Bronchial epithelial cell (primary cell): ENCODE results near the gene SPZ1. TPM values are rescaled to one million over a fixed set of nuclear protein-coding genes. Genes with fewer than 3 reads are reported as not detected.

ENCODE experiments used
- DNase-seq: peaks from one replicate; pipeline ENCODE4 v3.0.0-alpha.2; 2010; ENCODE audit warnings: low read depth
- FAIRE-seq: peaks from 2 replicates; lab custom pipeline; 2011; peaks lifted over from hg19 to GRCh38; lab: Jason Lieb, UNC
- H3K27me3 ChIP-seq: 2 replicates; pipeline ENCODE4 v1.5.1; 2011; ENCODE audit warnings: low read length; ENCODE audit not compliant: control insufficient read depth, insufficient read depth
- H3K36me3 ChIP-seq: 2 replicates; pipeline ENCODE4 v1.5.1; 2011; ENCODE audit warnings: low read length; ENCODE audit not compliant: control insufficient read depth, insufficient read depth
- H3K4me3 ChIP-seq: 2 replicates; pipeline ENCODE4 v1.5.1; 2011; ENCODE audit warnings: mild to moderate bottlenecking, low read depth, low read length, control low read depth
- total RNA-seq: library from RNA; depleted of rRNA; stranded (reverse); fragments of >200 nt; gene quantifications from 2 replicates; pipeline ENCODE4 v1.2.1, GENCODE V29; 2014
- TF ChIP-seq, protein P1 (sequence below): IDR thresholded peaks from 2 replicates; pipeline ENCODE4 v1.5.1; 2011; ENCODE audit warnings: mild to moderate bottlenecking, moderate library complexity, low read length, control low read depth, inconsistent platforms; ENCODE audit not compliant: insufficient read depth, severe bottlenecking

SPZ1 gene
- total RNA-seq, 1 donor from 2014 or later, result not detected

DNA sequence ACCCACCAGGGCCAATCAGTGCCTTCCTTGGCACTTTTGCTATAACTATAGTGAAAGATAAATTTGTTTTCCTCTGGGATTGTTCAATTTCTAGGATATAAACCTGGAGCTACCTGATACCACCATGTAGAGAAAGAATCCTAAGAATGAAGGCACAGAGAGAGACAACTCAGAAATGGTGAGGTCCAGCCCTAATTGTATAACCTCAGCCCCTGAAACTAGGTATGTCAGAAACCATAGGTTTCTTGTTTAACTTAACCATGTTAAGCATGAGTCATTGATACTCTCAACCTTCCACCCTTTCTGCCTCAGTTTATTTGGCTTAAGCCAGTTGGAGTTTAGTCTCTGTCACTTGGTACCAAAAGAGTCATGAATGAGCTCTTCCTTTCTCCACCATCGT lies 4.6 kb upstream of the SPZ1 start:
- no peak overlapping the region for H3K4me3 ChIP-seq
- no peaks in the 10 kb centered on the region for H3K27me3 ChIP-seq
- DNase-seq (no peak), FAIRE-seq (peak; percentile 72)
- TF ChIP-seq, protein P1, sequence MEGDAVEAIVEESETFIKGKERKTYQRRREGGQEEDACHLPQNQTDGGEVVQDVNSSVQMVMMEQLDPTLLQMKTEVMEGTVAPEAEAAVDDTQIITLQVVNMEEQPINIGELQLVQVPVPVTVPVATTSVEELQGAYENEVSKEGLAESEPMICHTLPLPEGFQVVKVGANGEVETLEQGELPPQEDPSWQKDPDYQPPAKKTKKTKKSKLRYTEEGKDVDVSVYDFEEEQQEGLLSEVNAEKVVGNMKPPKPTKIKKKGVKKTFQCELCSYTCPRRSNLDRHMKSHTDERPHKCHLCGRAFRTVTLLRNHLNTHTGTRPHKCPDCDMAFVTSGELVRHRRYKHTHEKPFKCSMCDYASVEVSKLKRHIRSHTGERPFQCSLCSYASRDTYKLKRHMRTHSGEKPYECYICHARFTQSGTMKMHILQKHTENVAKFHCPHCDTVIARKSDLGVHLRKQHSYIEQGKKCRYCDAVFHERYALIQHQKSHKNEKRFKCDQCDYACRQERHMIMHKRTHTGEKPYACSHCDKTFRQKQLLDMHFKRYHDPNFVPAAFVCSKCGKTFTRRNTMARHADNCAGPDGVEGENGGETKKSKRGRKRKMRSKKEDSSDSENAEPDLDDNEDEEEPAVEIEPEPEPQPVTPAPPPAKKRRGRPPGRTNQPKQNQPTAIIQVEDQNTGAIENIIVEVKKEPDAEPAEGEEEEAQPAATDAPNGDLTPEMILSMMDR, result no peak
- no peaks in the 10 kb centered on the region for H3K36me3 ChIP-seq

DNA sequence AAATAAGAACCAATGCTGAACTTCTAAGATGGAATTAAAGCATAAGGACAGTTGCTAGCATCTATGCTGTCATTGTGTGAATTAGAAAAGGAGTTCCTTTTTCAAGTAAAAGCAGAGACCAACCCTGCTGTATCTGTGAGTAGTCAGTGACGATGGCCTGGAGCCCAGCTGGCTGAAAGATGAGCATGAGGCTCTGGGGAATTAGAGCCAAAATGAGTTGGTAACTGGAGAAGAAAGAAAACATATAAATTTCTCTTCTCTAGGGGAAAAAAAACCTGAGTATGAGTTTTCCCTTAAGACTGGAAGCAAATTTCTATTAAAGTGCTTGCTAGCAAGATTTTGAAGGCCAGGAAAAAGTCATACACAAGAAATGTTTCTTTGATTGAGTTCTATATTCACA lies 1.6 kb upstream of the SPZ1 start:
- Histone ChIP-seq H3K27me3 (no peaks in the 10 kb centered on the region), H3K36me3 (no peaks in the 10 kb centered on the region), H3K4me3 (no peak overlapping the region)
- no peak for FAIRE-seq
- TF ChIP-seq, protein P1, result no peak
- no peak for DNase-seq

DNA sequence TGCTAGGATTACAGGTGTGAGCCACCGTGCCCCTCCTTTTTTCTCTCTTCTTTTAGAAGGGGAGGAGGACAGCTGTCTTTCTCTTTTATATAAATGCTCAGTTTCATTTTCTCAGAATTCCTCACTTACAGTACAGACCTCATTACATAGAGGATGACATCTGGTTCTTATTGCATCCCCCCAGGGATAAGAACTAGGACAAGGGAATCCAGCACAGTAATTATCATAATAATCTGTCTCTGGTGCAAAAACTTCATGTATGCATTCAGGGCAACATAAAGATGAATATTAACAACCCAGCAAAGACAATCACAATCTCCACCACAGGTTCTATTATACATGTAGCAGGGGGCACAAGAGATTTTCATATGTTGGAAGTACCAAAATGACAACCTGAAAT lies 5.1 kb downstream of the SPZ1 start:
- no peak for FAIRE-seq
- Histone ChIP-seq H3K27me3 (no peaks in the 10 kb centered on the region), H3K4me3 (no peak overlapping the region), H3K36me3 (no peaks in the 10 kb centered on the region)
- DNase-seq, result no peak
- TF ChIP-seq, protein P1, result no peak

DNA sequence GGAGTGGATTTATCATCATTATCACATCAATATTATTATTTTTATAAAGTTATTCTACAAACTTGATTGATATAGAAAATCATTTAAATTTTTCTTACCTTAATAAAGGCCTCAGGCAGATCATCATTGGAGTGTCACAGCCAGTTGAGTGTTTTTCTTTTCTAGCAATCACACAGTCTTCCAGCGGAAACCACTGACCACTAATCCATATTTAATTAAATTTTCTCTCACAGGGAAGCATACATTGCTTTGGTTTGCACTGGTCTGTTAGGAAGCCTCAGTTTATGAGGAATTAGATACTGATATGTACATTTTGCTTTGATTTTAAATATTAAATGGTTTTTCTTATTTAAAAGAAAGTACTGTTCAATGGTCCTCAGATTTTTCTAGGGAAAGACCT lies 6.7 kb downstream of the SPZ1 start:
- DNase-seq (no peak), FAIRE-seq (no peak)
- Histone ChIP-seq H3K27me3 (no peaks in the 10 kb centered on the region), H3K36me3 (no peaks in the 10 kb centered on the region), H3K4me3 (no peak overlapping the region)
- TF ChIP-seq, protein P1, result no peak

DNA sequence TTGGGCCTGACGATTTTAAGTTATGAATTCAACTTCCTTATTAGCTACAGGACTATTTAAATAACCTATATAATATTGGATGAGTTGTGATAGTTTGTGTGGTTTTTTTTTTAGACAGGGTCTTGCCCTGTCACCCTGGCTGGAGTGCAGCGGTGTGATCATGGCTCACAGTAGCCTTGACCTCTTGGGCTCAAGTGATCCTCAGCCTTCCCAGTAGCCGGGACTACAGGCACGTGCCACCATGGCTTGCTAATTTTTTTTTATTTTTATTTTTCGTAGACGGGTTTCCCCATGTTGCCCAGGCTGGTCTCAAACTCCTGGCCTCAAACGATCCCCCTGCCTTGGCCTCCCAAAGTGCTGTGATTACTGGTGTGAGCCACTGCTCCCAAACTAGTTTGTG lies 17.6 kb downstream of the SPZ1 start:
- Histone ChIP-seq H3K27me3 (no peaks in the 10 kb centered on the region), H3K4me3 (no peak overlapping the region), H3K36me3 (no peaks in the 10 kb centered on the region)
- no peak for DNase-seq
- no peak for FAIRE-seq
- TF ChIP-seq, protein P1, result no peak

DNA sequence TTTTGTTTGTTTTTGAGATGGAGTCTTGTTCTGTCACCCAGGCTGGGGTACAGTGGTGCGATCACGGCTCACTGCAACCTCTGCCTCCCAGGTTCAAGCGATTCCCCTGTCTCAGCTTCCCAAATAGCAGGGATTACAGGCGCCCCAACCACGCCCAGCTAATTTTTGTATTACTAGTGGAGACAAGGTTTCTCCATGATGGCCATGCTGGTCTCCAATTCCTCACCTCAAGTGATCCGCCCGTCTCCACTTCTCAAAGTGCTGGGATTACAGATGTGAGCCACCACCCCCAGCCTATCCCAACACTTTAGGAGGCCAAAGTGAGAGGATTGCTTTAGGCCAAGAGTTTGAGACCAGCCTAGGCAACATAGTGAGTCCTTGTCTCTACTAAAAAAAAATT lies 19.3 kb downstream of the SPZ1 start:
- no peaks in the 10 kb centered on the region for H3K36me3 ChIP-seq
- H3K27me3 ChIP-seq, result no peaks in the 10 kb centered on the region
- no peak for DNase-seq
- no peak overlapping the region for H3K4me3 ChIP-seq
- FAIRE-seq, result no peak
- TF ChIP-seq, protein P1, result no peak
